GM12892 (cell line): ENCODE results near the gene F13A1.

ENCODE experiments used
- DNase-seq: peaks from one replicate; pipeline ENCODE4 v3.0.0; 2011; ENCODE audit not compliant: insufficient read length
- FAIRE-seq: peaks from 2 replicates; lab custom pipeline; 2011; peaks lifted over from hg19 to GRCh38; lab: Jason Lieb, UNC
- POLR2A ChIP-seq: IDR thresholded peaks from 2 replicates; pipeline ENCODE4 v1.6.1; 2011; ENCODE audit warnings: low read depth, low read length, control low read depth
- POLR2AphosphoS5 ChIP-seq: IDR thresholded peaks from 2 replicates; pipeline ENCODE4 v1.6.1; 2011; ENCODE audit warnings: low read depth, low read length, control low read depth
- TAF1 ChIP-seq: IDR thresholded peaks from 2 replicates; pipeline ENCODE4 v1.6.1; 2011; ENCODE audit warnings: low read depth, mild to moderate bottlenecking, control low read depth, low read length, borderline replicate concordance

F13A1 gene

GRCh38 chr6:6235786-6236185 lies 84.7 kb downstream of the F13A1 start:
- FAIRE-seq: no peak

GRCh38 chr6:6234963-6235362 lies 85.5 kb downstream of the F13A1 start:
- DNase-seq: no peak
- TF ChIP-seq TAF1 (no peak), POLR2A (no peak), POLR2AphosphoS5 (no peak)
- FAIRE-seq: no peak

More at GRCh38 chr6:6235786-6236185, 84.7 kb downstream of the F13A1 start:
- TF ChIP-seq POLR2AphosphoS5 (no peak), POLR2A (no peak)
- no peak for DNase-seq

- FAIRE-seq (no peak), DNase-seq (no peak)
- TF ChIP-seq POLR2A (no peak), POLR2AphosphoS5 (no peak), TAF1 (no peak)
Observed at GRCh38 chr6:6230286-6230685, 90.2 kb downstream of the F13A1 start.

GRCh38 chr6:6227896-6228295 lies 92.6 kb downstream of the F13A1 start:
- TF ChIP-seq POLR2AphosphoS5: no peak
- FAIRE-seq (no peak), DNase-seq (no peak)

GRCh38 chr6:6225885-6226529 lies 94.5 kb downstream of the F13A1 start:
- no peak for TF ChIP-seq POLR2AphosphoS5
- no peak for DNase-seq
- no peak for FAIRE-seq

- no peak for FAIRE-seq
Observed at GRCh38 chr6:6224933-6225486, 95.5 kb downstream of the F13A1 start.

GRCh38 chr6:6221787-6222535 lies 98.5 kb downstream of the F13A1 start:
- TF ChIP-seq TAF1 (no peak), POLR2AphosphoS5 (no peak), POLR2A (no peak)
- FAIRE-seq: no peak
- DNase-seq: no peak

More at GRCh38 chr6:6224933-6225486, 95.5 kb downstream of the F13A1 start:
- no peak for DNase-seq
- TF ChIP-seq POLR2A: no peak

GRCh38 chr6:6220718-6221117 lies 99.7 kb downstream of the F13A1 start:
- TF ChIP-seq TAF1 (no peak), POLR2A (no peak), POLR2AphosphoS5 (no peak)
- DNase-seq: no peak
- no peak for FAIRE-seq

GRCh38 chr6:6219716-6220115 lies 100.7 kb downstream of the F13A1 start:
- TF ChIP-seq POLR2AphosphoS5 (no peak), TAF1 (no peak), POLR2A (no peak)
- DNase-seq (no peak), FAIRE-seq (no peak)

GRCh38 chr6:6218759-6219085 lies 101.7 kb downstream of the F13A1 start:
- TF ChIP-seq POLR2A: no peak
- TF ChIP-seq POLR2AphosphoS5: no peak
- TF ChIP-seq TAF1: no peak
- DNase-seq: no peak
- no peak for FAIRE-seq

- no peak for TF ChIP-seq POLR2A
- TF ChIP-seq TAF1: no peak
- TF ChIP-seq POLR2AphosphoS5: no peak
- FAIRE-seq: no peak
- DNase-seq: no peak
Observed at GRCh38 chr6:6217855-6218758, 102.4 kb downstream of the F13A1 start.

- DNase-seq: no peak
- TF ChIP-seq POLR2AphosphoS5 (no peak), POLR2A (no peak), TAF1 (no peak)
- no peak for FAIRE-seq
Observed at GRCh38 chr6:6210994-6211393, 109.5 kb downstream of the F13A1 start.
